Left ventricle myocardium inferior (tissue), 1 donor: ENCODE data around the gene RNF151. TPM values are rescaled to one million over a fixed set of nuclear protein-coding genes. Genes with fewer than 3 reads are reported as not detected.
A peak's percentile ranks its signal among the peaks of the same experiment; 100 is the strongest.
"Not testable (repeated sequence)": the region's sequence is repeated elsewhere in the genome, so short reads cannot be mapped to it uniquely, and the experiment has no call there.

Source experiments
- DNase-seq: peaks from one replicate; pipeline ENCODE4 v3.0.0-alpha.2; 2020
- H3K27ac ChIP-seq: fragments of 200-600 bp; replicated peaks from 2 replicates; pipeline ENCODE4 v1.8.0; 2021
- H3K27me3 ChIP-seq: fragments of 200-600 bp; 2 replicates; pipeline ENCODE4 v1.8.0; 2021; ENCODE audit warnings: low read depth
- H3K36me3 ChIP-seq: fragments of 200-600 bp; 2 replicates; pipeline ENCODE4 v1.8.0; 2021
- H3K4me1 ChIP-seq: fragments of 200-600 bp; 2 replicates; pipeline ENCODE4 v1.8.0; 2021
- H3K4me3 ChIP-seq: fragments of 200-600 bp; 2 replicates; pipeline ENCODE4 v1.8.0; 2021; ENCODE audit warnings: mild to moderate bottlenecking, moderate library complexity
- H3K9me3 ChIP-seq: fragments of 200-600 bp; replicated peaks from 2 replicates; pipeline ENCODE4 v1.8.0; 2021
- CTCF ChIP-seq: fragments of 200-600 bp; IDR thresholded peaks from 2 replicates; pipeline ENCODE4 v1.8.0; 2021; ENCODE audit warnings: antibody characterized with exemption, mild to moderate bottlenecking, borderline replicate concordance
- intact Hi-C: fragments of 100-400 bp; cut with micrococcal nuclease; formaldehyde crosslinking; loops from one replicate; pipeline ENCODE4 v1.11.0; 2022
- total RNA-seq: library from RNA; stranded (reverse); fragmentation: NEBNext Ultra II Directional; extraction: Animal tissue kit (Norgen Biotek cat#: 25700); gene quantifications from one replicate; pipeline ENCODE4 v1.2.1, GENCODE V29; 2021
- donor health status: DM: no; HTN: yes; CAD: no; lungs with severe emphysema.

RNF151 gene
- total RNA-seq, 1 donor from 2014 or later, result not detected

- Histone ChIP-seq H3K36me3 (peaks cover 3% of the 10 kb centered on the region), H3K4me3 (peak overlapping the region; percentile 64), H3K27ac (peak overlapping the region; percentile 89), H3K27me3 (no peaks in the 10 kb centered on the region), H3K4me1 (peaks cover 35% of the 10 kb centered on the region), H3K9me3 (no peaks in the 10 kb centered on the region)
- no peak for DNase-seq
- TF ChIP-seq CTCF, result no peak
- intact Hi-C loops, result no loop called here
Observed at GRCh38 chr16:1950047-1950446, 16.6 kb upstream of the RNF151 start.

- Histone ChIP-seq H3K36me3 (peaks cover 3% of the 10 kb centered on the region), H3K27me3 (no peaks in the 10 kb centered on the region), H3K4me1 (peaks cover 35% of the 10 kb centered on the region), H3K27ac (peak overlapping the region; percentile 89), H3K9me3 (no peaks in the 10 kb centered on the region), H3K4me3 (peak overlapping the region; percentile 64)
- peak; percentile 64 for DNase-seq
- no peak for TF ChIP-seq CTCF
- intact Hi-C loops, result no loop called here
Observed at GRCh38 chr16:1950559-1950958, 16.1 kb upstream of the RNF151 start.

GRCh38 chr16:1953734-1954133 lies 12.9 kb upstream of the RNF151 start:
- Histone ChIP-seq H3K36me3 (no peaks in the 10 kb centered on the region), H3K27ac (peak overlapping the region; percentile 89), H3K4me1 (peaks cover 24% of the 10 kb centered on the region), H3K4me3 (peak overlapping the region; percentile 64), H3K9me3 (no peaks in the 10 kb centered on the region), H3K27me3 (no peaks in the 10 kb centered on the region)
- intact Hi-C loops, result no loop called here
- no peak for TF ChIP-seq CTCF
- DNase-seq, result no peak

GRCh38 chr16:1957434-1958142 lies 9.1 kb upstream of the RNF151 start:
- DNase-seq, H3K4me3 ChIP-seq, H3K27ac ChIP-seq, intact Hi-C loops, H3K27me3 ChIP-seq, H3K9me3 ChIP-seq: not testable (repeated sequence)
- peaks cover 16% of the 10 kb centered on the region for H3K36me3 ChIP-seq
- peaks cover 33% of the 10 kb centered on the region for H3K4me1 ChIP-seq

- H3K9me3 ChIP-seq, intact Hi-C loops, H3K27ac ChIP-seq, H3K27me3 ChIP-seq, DNase-seq, H3K4me3 ChIP-seq: not testable (repeated sequence)
- Histone ChIP-seq H3K4me1 (peaks cover 38% of the 10 kb centered on the region), H3K36me3 (peaks cover 21% of the 10 kb centered on the region)
Observed at GRCh38 chr16:1958143-1958491, 8.5 kb upstream of the RNF151 start.

GRCh38 chr16:1958715-1959268 lies 7.9 kb upstream of the RNF151 start:
- Histone ChIP-seq H3K9me3 (no peaks in the 10 kb centered on the region), H3K27ac (peak overlapping the region; percentile 97), H3K36me3 (peaks cover 28% of the 10 kb centered on the region), H3K27me3 (no peaks in the 10 kb centered on the region), H3K4me3 (peak overlapping the region; percentile 97), H3K4me1 (peaks cover 45% of the 10 kb centered on the region)
- TF ChIP-seq CTCF, result no peak
- no peak for DNase-seq
- intact Hi-C loops, result no loop called here
